GM12801 (cell line): ENCODE results near the gene METTL6.

Source experiments
- CTCF ChIP-seq: IDR thresholded peaks from one replicate; pipeline ENCODE4 v1.5.1; 2011; ENCODE audit warnings: control low read depth; ENCODE audit not compliant: insufficient read length; ENCODE audit errors: extremely low read depth

METTL6 gene

DNA sequence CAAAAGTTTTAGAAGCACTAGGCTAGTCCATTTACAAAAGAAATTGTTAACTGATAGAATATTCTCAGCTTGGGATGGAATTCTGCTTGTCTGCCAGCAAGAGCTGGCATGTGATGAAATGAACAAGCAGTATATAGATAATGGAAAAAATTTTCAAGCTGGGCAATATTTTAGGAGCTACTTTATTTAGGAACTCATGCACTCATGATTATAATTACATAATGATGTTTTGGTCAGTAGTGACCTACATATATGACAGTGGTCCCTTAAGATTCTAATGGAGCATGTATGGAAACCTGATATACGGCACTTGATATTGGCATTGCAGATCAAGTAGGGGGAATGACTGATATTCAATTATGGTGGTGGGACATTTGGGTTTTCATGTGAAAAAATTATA is 6.2 kb upstream of the METTL6 start:
- no peak for TF ChIP-seq CTCF

- TF ChIP-seq CTCF: no peak
These were observed 4.0 kb upstream of the METTL6 start for GRCh38 chr3:15431256-15431837.

- no peak for TF ChIP-seq CTCF
These were observed 3.3 kb upstream of the METTL6 start for GRCh38 chr3:15430624-15431023.

- no peak for TF ChIP-seq CTCF
These were observed 1.7 kb upstream of the METTL6 start for GRCh38 chr3:15429080-15429479.

DNA sequence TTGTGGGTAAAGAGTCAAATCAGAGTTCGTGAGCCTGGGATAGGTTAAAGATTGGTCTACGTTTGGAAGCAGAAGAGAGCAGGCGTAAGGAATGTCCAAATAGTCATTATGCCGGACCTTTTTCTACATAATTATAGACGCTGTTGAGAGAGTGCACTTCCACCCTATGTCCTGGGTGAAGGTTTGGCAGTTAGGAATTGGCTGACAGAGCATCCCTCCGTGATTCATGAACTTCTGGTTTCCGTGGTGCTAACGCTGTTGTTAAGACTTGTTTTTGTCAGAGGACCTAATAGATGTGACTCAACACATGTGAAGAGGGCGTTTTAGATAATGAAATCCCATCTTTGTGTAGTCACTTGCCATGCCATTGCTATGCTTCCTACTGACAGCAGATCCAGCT is 1.2 kb upstream of the METTL6 start:
- no peak for TF ChIP-seq CTCF

- TF ChIP-seq CTCF: no peak
These were observed 637 bp upstream of the METTL6 start for GRCh38 chr3:15427981-15428380.

DNA sequence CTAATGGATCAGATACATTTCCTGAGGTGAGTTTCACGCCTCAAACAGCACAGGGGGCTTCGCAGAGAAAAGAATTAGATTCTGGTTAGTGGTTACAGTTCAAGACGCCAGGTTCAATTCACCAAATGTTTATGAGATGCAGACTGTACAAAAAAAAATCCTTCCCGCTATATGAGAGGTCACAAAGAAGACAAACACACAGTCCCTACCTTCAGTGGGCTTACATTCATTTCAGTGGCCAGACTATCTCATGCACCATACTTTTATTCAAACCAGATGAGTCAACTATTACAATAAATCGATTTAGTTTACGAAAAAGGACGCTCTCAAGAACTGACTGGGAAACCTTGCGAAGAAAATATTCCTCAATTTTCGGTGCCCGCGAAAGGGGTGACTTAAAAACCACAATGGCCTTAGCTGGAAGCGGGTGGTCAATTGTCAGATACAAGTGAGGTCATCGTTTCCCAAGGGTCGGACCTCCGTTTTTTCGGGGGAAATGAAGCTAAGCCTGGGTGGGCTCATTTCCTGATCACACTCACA is 695 bp downstream of the METTL6 start:
- no peak for TF ChIP-seq CTCF

DNA sequence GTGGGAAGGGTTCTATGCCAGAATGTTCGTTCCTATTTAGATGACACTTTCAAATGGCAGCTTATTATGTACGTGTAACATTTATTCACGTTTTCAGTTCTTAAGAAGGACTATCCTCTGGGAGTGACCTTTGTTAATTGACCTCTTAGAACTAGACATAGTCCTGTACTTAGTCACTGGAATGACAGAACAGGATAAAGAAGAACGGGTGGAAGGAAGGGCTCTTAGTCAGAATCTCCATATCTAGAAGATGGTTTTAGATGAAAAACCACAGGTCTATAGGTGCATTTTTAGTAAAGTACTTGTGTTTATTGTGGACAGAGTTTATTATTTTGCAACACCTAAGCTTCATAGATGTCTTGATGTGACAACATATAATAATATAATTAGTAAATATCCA is 6.5 kb downstream of the METTL6 start:
- TF ChIP-seq CTCF: no peak
